Activated CD4-positive, alpha-beta T cell treated with anti-CD3 and anti-CD28 coated beads, Interleukin-2, amount 10 ng/mL, durations not matched to agents 7 days and 5 days (primary cell): ENCODE results near the gene TPRG1L. TPM values are rescaled to one million over a fixed set of nuclear protein-coding genes. Genes with fewer than 3 reads are reported as not detected.
A peak's percentile ranks its signal among the peaks of the same experiment; 100 is the strongest.

ENCODE experiments used
- CTCF ChIA-PET: fragments of 350-600 bp; sonication (Branson Sonifier 250); formaldehyde crosslinking; loops from one replicate; lab custom pipeline; 2021; ENCODE audit warnings: antibody characterized with exemption; lab: Charles Lee
- POLR2A ChIA-PET: fragments of 350-600 bp; sonication (Branson Sonifier 250); formaldehyde crosslinking; loops from one replicate; lab custom pipeline; 2021; ENCODE audit warnings: antibody characterized with exemption; lab: Charles Lee
- DNase-seq: peaks from one replicate; pipeline ENCODE4 v3.0.0-alpha.2; 2020
- H3K27ac Mint-ChIP-seq: one replicate; pipeline ENCODE4 v1.8.0; 2021; ENCODE audit warnings: mild to moderate bottlenecking, moderate library complexity, mixed read lengths
- H3K27me3 Mint-ChIP-seq: one replicate; pipeline ENCODE4 v1.8.0; 2021; ENCODE audit warnings: mixed read lengths
- H3K36me3 Mint-ChIP-seq: one replicate; pipeline ENCODE4 v1.8.0; 2021; ENCODE audit warnings: low read depth, mixed read lengths
- H3K4me1 Mint-ChIP-seq: one replicate; pipeline ENCODE4 v1.8.0; 2021; ENCODE audit warnings: mixed read lengths
- H3K4me3 Mint-ChIP-seq: one replicate; pipeline ENCODE4 v1.8.0; 2021; ENCODE audit warnings: mild to moderate bottlenecking, moderate library complexity, mixed read lengths
- H3K9me3 Mint-ChIP-seq: one replicate; pipeline ENCODE4 v1.8.0; 2021; ENCODE audit warnings: mixed read lengths
- total RNA-seq, 2 experiments: library from RNA; stranded (reverse); gene quantifications; one replicate each; pipeline ENCODE4 v1.2.3, GENCODE V29; 2021

Gene TPRG1L
- total RNA-seq, 2 experiments from 2014 or later, result 13.6 to 14.7 TPM

DNA sequence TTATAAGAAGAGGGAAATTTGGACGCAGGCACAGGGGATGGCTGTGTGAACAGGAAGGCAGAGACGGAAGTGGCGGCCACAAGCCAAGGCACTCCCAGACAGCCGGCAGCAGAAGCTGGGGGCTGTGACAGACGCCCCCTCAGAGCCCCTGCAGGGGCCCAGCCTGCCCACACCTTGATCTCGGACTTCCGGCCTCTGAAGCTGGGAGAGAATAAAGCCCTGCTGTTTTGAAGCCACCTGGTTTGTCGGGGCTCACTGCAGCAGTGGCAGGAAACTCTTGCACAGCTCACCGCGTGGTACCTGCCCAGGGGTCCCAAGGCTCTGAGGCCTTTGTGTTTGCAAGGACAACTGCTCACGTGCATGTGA lies 27.2 kb upstream of the TPRG1L start:
- H3K4me3 Mint-ChIP-seq, result peak overlapping the region; percentile 4
- ChIA-PET CTCF (no interaction called here), POLR2A (no interaction called here)
- peaks cover 14% of the 10 kb centered on the region for H3K4me1 Mint-ChIP-seq
- no peaks in the 10 kb centered on the region for H3K36me3 Mint-ChIP-seq
- peak overlapping the region; percentile 91 for H3K27ac Mint-ChIP-seq
- peak; percentile 19 for DNase-seq
- H3K27me3 Mint-ChIP-seq, result no peaks in the 10 kb centered on the region
- no peaks in the 10 kb centered on the region for H3K9me3 Mint-ChIP-seq

DNA sequence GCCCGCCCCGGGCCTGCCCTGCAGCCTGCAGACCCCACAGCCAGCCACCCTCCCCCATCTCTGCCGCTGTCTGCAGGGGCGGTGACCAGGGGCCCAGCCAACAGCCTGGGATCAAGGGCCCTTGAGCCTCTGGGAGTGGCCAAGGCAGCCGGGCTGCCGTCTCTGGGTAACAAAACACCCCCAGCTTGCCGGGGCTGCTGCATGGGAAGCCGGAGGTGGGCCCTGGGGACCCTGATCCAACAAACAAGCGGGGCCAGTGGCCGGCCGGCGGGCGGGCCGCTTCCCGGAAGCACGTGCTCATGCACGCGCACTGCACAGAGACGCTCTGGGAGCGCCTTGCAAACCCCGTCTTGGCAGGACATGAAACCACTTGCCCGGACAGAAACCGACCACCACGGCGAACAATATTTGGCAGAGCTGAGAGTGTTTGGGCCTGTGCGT lies 26.7 kb upstream of the TPRG1L start:
- no peaks in the 10 kb centered on the region for H3K36me3 Mint-ChIP-seq
- no peaks in the 10 kb centered on the region for H3K9me3 Mint-ChIP-seq
- no peak for DNase-seq
- POLR2A ChIA-PET, result no interaction called here
- H3K27me3 Mint-ChIP-seq, result no peaks in the 10 kb centered on the region
- no peak overlapping the region for H3K4me3 Mint-ChIP-seq
- CTCF ChIA-PET, result no interaction called here
- H3K4me1 Mint-ChIP-seq, result peaks cover 14% of the 10 kb centered on the region
- H3K27ac Mint-ChIP-seq, result peak overlapping the region; percentile 91

DNA sequence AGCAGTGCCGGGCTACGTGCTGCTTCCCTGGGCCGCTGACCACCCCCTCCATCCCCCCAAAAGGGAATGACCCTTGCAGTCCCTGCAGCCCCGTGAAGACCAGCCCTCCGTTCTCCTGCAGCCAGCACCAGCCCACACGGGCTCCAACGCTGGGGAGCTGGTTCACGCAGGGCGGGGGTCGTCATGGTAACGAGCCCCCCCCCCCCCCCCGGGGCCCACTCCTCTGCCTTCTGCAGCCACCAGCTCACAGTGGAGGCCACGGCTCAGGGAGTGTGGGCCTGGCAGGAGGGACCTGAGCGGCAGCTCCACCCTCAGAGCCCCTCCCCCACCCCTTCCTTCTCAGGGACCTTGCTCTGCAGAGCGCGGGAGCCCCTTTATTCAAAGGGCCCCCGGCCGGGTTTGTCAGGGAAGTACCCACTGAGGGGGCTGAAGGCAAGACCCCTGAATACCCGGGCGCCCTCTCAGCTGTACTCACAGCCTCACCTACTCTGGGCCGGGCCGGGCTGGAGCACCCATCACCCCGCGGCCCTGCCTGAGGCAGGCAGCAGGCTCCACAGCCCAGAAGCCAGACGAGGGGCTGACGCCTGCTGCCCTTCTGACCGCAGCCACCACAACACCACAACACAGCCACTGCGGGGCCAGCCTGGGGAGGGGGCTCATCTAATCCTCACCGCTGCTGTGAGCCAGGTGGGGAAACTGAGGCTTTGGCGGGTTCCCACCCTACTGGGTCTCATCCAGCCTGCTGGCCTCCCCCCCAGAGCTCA lies 26.1 kb upstream of the TPRG1L start:
- CTCF ChIA-PET, result no interaction called here
- no peaks in the 10 kb centered on the region for H3K27me3 Mint-ChIP-seq

GRCh38 chr1:3599286-3599811 lies 25.5 kb upstream of the TPRG1L start:
- Mint-ChIP-seq H3K27ac (no peak overlapping the region), H3K27me3 (no peaks in the 10 kb centered on the region), H3K36me3 (no peaks in the 10 kb centered on the region), H3K4me1 (peaks cover 14% of the 10 kb centered on the region), H3K4me3 (no peak overlapping the region), H3K9me3 (no peaks in the 10 kb centered on the region)
- POLR2A ChIA-PET, result no interaction called here
- no peak for DNase-seq
- CTCF ChIA-PET, result no interaction called here

More for the DNA sequence above, 26.1 kb upstream of the TPRG1L start:
- no peak for DNase-seq
- Mint-ChIP-seq H3K9me3 (no peaks in the 10 kb centered on the region), H3K4me1 (peaks cover 14% of the 10 kb centered on the region), H3K27ac (no peak overlapping the region), H3K4me3 (no peak overlapping the region), H3K36me3 (no peaks in the 10 kb centered on the region)
- POLR2A ChIA-PET, result no interaction called here

DNA sequence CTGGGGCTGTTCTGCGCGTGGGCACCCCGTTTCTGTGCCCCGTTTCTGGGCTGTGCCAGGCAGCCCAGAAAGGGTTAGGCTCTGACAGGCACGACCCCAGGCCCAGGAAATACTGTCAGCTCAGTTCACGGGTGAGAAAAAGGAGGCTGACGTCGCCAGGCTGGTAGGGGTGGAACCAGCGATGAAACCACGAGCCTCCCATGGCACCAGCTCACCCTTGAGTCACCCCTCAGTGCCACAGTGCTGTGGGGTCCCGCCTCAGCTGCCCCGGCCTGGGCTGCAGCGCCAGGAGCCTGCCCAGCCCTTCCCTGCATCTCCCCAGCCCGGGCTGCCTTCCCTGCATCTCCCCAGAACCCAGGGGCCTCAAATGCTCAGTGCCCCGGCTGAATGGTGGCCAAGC lies 25.0 kb upstream of the TPRG1L start:
- no peaks in the 10 kb centered on the region for H3K36me3 Mint-ChIP-seq
- no peaks in the 10 kb centered on the region for H3K9me3 Mint-ChIP-seq
- ChIA-PET CTCF (no interaction called here), POLR2A (no interaction called here)
- H3K4me1 Mint-ChIP-seq, result peaks cover 14% of the 10 kb centered on the region
- DNase-seq, result no peak
- no peak overlapping the region for H3K4me3 Mint-ChIP-seq
- H3K27me3 Mint-ChIP-seq, result no peaks in the 10 kb centered on the region
- no peak overlapping the region for H3K27ac Mint-ChIP-seq

- CTCF ChIA-PET, result no interaction called here
- no peak overlapping the region for H3K27ac Mint-ChIP-seq
Measured at GRCh38 chr1:3600354-3600753, 24.5 kb upstream of the TPRG1L start.

DNA sequence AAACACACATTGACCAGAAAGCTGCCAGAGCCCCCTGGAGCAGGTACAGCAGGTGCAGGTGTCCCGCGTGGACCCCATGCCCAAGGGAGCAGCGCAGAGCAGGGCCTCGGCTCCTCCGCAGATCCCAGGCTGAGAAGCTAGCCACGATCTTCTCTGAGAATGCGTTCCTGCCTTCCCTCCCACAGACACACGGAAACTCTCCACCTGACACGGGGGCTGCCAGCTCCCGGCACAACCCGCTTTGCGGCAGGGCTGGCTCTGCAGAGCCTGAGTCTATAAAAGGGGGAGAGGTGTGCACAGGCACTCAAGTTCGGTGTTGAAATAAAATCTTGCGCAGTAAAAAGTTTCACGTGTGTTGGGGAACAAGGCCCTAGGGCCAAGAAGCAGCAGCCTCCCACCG lies 23.1 kb upstream of the TPRG1L start:
- no peaks in the 10 kb centered on the region for H3K9me3 Mint-ChIP-seq
- DNase-seq, result no peak

More at GRCh38 chr1:3600354-3600753, 24.5 kb upstream of the TPRG1L start:
- DNase-seq, result no peak
- Mint-ChIP-seq H3K4me3 (no peak overlapping the region), H3K9me3 (no peaks in the 10 kb centered on the region), H3K36me3 (no peaks in the 10 kb centered on the region), H3K27me3 (no peaks in the 10 kb centered on the region), H3K4me1 (peaks cover 14% of the 10 kb centered on the region)
- POLR2A ChIA-PET, result no interaction called here

GRCh38 chr1:3602375-3602774 lies 22.4 kb upstream of the TPRG1L start:
- ChIA-PET CTCF (interaction anchor here (0.6 kb wide), 1 partner anchor 11 kb away, joined by 3 read pairs; no protein-coding TSS in a partner anchor), POLR2A (no interaction called here)
- Mint-ChIP-seq H3K36me3 (no peaks in the 10 kb centered on the region), H3K9me3 (no peaks in the 10 kb centered on the region), H3K27ac (no peak overlapping the region), H3K4me1 (peaks cover 11% of the 10 kb centered on the region), H3K4me3 (no peak overlapping the region), H3K27me3 (no peaks in the 10 kb centered on the region)
- DNase-seq, result no peak

More for the DNA sequence above, 23.1 kb upstream of the TPRG1L start:
- Mint-ChIP-seq H3K27ac (no peak overlapping the region), H3K4me1 (peaks cover 14% of the 10 kb centered on the region), H3K27me3 (no peaks in the 10 kb centered on the region), H3K36me3 (no peaks in the 10 kb centered on the region), H3K4me3 (no peak overlapping the region)
- POLR2A ChIA-PET, result no interaction called here
- CTCF ChIA-PET, result interaction anchor here (0.6 kb wide), 1 partner anchor 11 kb away, joined by 3 read pairs; no protein-coding TSS in a partner anchor

GRCh38 chr1:3603156-3603555 lies 21.7 kb upstream of the TPRG1L start:
- Mint-ChIP-seq H3K9me3 (no peaks in the 10 kb centered on the region), H3K4me3 (no peak overlapping the region), H3K36me3 (no peaks in the 10 kb centered on the region), H3K27me3 (no peaks in the 10 kb centered on the region), H3K4me1 (peaks cover 3% of the 10 kb centered on the region), H3K27ac (no peak overlapping the region)
- ChIA-PET POLR2A (no interaction called here), CTCF (interaction anchor here (1.6 kb wide), 1 partner anchor 17 kb away, joined by 4 read pairs; no protein-coding TSS in a partner anchor)
- no peak for DNase-seq

GRCh38 chr1:3603571-3604467 lies 21.0 kb upstream of the TPRG1L start:
- H3K36me3 Mint-ChIP-seq, result no peaks in the 10 kb centered on the region
- H3K4me3 Mint-ChIP-seq, result no peak overlapping the region
- no peaks in the 10 kb centered on the region for H3K27me3 Mint-ChIP-seq
- ChIA-PET POLR2A (no interaction called here), CTCF (interaction anchor here (1.6 kb wide), 1 partner anchor 16 kb away, joined by 4 read pairs; no protein-coding TSS in a partner anchor)
- H3K4me1 Mint-ChIP-seq, result no peaks in the 10 kb centered on the region
- H3K27ac Mint-ChIP-seq, result no peak overlapping the region
- H3K9me3 Mint-ChIP-seq, result no peaks in the 10 kb centered on the region
- no peak for DNase-seq

DNA sequence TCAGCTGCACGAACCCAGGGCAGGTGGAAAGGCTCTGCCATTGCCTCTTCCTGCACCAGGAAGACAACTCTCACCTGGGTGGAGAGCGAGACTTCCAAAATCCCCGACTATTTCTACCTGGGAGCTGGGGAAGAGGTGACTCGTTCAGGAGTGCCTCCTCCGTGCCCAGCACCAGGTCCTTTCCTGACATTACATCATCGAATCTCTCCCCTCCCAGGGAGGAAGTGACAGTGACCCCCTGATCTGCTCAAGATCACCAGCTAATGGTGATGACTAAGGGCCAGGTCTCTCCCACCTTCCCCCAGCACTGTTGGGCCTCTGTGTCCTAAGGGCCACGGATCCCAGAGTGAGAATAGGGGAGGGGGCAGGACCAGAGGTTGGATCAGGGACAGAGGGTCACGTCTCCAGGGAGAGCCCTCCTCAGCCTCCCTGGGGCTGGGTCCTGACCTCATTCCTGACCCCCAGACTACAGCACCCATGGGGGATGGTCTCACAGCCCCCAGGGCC lies 20.3 kb upstream of the TPRG1L start:
- ChIA-PET POLR2A (no interaction called here), CTCF (interaction anchor here (1.6 kb wide), 1 partner anchor 16 kb away, joined by 4 read pairs; no protein-coding TSS in a partner anchor)
- Mint-ChIP-seq H3K4me3 (no peak overlapping the region), H3K9me3 (no peaks in the 10 kb centered on the region), H3K4me1 (no peaks in the 10 kb centered on the region), H3K27ac (no peak overlapping the region), H3K36me3 (no peaks in the 10 kb centered on the region), H3K27me3 (peaks cover 5% of the 10 kb centered on the region)
- no peak for DNase-seq

GRCh38 chr1:3604997-3605823 lies 19.6 kb upstream of the TPRG1L start:
- Mint-ChIP-seq H3K4me1 (no peaks in the 10 kb centered on the region), H3K4me3 (no peak overlapping the region)
- CTCF ChIA-PET, result no interaction called here

More at GRCh38 chr1:3604997-3605823, 19.6 kb upstream of the TPRG1L start:
- H3K27ac Mint-ChIP-seq, result no peak overlapping the region
- no peak for DNase-seq
- H3K9me3 Mint-ChIP-seq, result no peaks in the 10 kb centered on the region
- POLR2A ChIA-PET, result no interaction called here
- no peaks in the 10 kb centered on the region for H3K36me3 Mint-ChIP-seq
- peaks cover 5% of the 10 kb centered on the region for H3K27me3 Mint-ChIP-seq
